NCI-H146 treated with DMSO at 0.1 percent for 48 hours (cell line): ENCODE results near the gene TRIM3.
"Not testable (repeated sequence)": the region's sequence is repeated elsewhere in the genome, so short reads cannot be mapped to it uniquely, and the experiment has no call there.

Experiments
- DNase-seq: peaks from one replicate; lab custom pipeline; 2025; ENCODE audit not compliant: unreplicated experiment; lab: John Stamatoyannopoulos, UW

Gene TRIM3

DNA sequence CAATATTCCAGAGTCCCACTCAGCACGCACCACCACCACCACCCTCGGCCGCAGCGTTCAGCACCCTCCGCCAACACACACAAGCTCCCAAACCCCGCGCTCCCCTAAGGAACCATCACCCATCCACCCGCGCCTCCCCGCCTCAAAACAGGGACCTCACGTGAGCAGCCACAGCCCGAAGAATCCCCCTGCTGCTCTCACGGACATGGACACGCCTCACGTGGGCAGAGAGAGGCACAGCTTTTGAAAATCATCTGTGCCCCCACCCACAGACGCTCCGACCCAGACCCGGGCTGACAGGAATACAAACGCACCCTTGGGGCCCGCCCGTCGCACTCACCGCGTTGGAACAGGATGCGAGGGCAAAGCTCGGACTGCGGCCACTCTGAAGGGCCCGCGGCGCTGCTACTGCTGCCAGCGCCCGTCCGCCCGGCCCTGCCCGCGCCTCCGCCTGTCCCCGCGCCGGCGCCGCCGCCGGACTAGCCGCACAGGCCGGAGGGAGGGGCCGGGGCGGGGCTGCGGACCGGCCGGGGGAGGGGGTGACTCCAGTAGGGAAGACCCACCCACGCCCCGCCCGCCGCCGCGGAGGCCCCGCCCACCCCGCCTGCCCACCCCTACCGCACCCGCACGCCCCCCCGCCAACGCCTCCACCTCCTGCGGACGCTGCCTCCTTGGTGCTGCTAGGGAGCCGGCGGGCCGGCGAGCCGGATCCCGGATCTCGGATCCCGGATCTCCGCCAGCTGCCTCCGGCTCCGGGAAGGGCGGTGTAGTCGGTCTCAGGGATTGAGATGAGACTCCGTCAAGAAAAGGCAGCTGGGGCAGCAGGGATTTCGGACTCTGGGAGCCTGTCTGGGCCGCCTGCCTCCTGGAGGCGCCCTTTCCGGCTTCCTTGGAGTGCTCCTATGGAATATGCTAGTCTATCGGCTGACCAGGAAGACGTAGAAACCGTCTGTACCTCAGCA lies at the start of gene TRIM3:
TSS of gene TRIM3 (minus strand) at position 491 of the 962 bp plus-strand sequence. CDS start 8,246 bp downstream, outside the sequence.
- DNase-seq: peak; percentile 59

DNA sequence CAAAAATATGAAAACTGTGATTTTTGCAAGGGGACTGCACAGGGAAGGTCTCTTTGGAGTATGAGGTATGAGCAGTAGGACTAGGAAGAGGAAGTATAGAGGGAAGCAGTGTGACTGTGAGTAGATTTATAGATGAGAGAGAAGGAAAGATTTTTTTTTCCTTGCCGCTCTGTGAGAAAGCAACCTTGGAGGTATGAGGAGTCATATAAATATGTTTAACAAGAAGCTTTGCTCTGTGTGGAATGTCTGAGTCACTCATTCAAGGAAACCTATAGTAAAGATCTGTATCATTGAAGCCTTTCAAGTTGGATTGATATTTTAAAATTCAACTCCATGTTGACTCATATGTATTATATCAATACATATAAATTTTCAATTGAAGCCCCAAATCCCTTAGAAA lies 49.5 kb upstream of the TRIM3 start:
- DNase-seq: no peak

DNA sequence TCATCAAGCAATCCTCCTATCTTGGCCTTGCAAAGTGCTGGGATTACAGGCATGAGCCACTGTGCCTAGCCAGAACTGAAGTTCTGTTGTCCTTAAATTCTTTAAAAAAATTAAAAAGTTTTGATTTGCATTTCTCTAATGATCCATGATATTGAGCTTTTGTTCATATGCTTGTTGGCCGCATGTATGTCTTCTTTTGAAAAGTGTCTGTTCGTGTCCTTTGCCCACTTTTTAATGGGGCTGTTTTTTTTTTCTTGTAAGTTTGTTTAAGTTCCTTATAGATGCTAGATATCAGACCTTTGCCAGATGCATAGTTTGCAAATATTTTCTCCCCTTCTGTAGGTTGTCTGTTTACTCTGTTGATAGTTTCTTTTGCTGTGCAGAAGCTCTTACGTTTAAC lies 48.2 kb upstream of the TRIM3 start:
- not testable (repeated sequence) for DNase-seq

DNA sequence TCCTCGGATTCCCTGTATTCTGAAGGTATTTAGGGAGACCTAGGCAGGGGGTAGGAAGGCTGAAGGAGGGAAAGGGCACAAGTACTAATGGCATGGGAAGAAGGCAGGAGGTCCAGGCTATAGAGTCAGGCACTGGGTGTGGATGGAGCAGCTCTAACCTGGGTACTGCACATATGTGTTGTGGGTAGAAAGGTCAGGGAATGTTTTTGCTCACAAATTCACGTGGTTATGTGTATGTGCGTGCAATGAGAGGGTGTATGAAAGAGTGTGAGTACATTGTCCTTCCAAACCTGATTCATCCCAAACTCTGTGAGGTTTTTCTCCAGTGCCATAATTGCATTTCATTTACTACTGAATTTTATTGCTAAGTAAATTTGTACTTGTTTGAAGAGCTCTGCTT lies 46.5 kb upstream of the TRIM3 start:
- no peak for DNase-seq

DNA sequence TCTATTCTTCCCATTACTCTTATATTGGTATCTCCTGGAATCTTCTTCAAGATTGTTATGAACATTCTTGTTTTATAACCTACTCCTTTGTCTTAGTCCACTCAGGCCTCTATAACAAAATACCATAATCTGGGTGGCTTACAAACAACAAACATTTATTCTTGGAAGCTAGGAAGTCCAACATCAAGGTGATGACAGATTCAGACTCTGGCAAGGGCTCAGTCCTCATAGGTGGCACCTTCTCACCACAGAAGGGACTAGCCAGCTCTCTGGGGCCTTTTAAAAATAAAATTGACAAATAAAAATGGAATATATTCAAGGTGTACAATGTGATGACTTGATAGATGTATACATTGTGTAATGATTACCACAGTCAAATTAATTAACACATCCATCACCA lies 43.1 kb upstream of the TRIM3 start:
- no peak for DNase-seq

DNA sequence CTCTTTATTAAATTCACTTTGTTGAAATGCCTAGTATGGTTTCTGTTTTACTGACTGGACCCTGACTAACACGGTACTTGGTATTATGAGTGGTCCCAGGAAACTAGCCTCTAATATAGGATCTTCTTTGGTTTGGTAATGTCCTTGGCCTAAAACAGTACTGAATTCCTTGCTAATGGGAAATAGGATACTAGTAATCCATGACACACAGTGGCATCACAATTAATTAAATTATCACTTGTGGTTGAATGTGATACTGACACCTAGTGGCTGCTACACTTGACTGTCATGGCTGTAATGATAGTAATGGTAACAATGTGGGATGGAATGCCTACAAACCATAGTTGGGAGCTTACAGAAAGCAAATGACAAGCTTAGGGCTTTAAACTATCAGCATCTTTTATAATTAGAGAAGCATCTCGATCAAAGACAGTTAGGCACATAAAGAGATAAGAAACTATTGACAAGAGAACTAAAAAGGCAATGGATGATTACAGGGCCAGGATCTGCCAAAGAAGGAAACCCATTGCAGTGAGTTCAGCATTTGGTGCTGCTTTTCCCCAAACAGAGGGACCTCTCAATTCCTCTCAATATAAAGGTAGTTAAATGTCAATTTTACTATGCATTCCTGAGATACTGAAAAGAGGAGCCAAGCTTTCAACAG lies 32.0 kb upstream of the TRIM3 start:
- peak; percentile 69 for DNase-seq

DNA sequence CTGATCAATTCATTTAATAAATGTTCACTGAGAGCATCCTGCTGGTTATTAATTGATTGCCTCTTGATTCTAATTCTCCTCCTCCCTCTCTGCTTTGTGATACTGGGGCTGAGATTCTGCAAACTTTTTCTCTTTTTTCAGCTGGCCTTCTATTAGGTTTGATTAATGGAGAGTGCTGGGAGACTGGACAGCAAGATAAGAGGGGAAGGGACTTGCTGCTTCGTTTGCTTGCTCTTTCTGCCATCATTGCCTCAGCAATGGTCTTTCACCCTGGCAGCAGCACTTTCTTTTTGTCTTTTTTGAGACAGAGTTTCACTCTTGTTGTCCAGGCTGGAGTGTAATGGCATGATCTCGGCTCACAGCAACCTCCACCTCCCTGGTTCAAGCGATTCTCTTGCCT lies 30.4 kb upstream of the TRIM3 start:
- DNase-seq: no peak

DNA sequence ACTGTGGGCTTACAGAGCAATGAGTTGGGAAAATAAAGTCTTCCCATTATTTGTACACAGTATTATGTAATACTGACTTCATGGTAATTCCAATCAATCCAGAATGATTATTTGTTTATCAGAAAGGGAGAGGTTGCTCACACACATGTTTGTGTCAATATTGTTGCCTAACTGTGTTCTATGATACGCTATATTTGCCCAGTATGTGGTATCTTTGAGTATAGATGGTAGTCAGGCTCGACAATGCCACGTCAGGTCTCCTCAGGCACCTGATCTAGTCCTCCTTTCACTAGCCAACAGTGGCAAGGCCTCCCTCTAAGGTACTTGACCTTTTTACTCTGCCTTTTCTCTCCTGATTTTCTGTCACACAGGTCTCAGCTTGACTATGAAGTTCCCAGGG lies 28.6 kb upstream of the TRIM3 start:
- no peak for DNase-seq

DNA sequence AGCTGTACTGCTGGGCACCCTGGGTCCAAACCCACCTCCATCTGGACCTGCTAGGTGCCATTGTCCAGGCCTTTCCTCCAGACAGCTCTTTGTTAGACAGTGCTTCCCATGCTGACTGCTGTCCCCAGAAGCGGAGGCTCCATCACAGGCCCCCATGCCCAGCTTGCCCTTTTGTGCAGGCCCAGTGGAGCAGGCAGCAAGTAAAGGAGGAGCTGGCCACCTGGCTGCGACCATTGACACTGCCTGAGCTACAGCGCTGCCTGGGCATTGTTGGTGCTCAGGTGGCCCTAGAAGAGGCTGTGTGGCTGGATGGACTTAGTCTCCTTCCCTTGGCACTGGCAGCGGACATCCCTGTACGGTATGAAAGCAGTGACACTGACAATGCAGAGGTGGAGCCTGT lies 24.8 kb upstream of the TRIM3 start:
- DNase-seq: no peak

DNA sequence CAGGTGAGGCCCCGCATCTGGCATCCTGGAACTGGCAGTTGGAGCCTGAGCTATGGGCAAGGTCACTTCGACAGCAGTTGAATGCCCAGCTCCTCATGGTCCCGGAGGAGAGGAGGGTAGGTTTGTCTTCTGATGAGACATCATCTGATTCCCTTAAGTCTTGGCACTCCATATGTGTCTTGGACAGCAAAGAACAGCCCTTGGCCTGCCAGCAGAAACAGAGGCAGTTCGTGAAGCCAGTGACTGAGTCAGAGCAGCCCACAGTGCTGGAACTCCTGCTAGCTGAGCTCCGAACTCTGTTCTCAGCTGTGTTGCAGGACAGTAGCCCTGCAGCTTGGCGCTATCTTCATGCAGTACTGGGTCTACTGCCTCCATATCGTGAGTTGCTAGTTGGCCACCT lies 24.4 kb upstream of the TRIM3 start:
- no peak for DNase-seq

DNA sequence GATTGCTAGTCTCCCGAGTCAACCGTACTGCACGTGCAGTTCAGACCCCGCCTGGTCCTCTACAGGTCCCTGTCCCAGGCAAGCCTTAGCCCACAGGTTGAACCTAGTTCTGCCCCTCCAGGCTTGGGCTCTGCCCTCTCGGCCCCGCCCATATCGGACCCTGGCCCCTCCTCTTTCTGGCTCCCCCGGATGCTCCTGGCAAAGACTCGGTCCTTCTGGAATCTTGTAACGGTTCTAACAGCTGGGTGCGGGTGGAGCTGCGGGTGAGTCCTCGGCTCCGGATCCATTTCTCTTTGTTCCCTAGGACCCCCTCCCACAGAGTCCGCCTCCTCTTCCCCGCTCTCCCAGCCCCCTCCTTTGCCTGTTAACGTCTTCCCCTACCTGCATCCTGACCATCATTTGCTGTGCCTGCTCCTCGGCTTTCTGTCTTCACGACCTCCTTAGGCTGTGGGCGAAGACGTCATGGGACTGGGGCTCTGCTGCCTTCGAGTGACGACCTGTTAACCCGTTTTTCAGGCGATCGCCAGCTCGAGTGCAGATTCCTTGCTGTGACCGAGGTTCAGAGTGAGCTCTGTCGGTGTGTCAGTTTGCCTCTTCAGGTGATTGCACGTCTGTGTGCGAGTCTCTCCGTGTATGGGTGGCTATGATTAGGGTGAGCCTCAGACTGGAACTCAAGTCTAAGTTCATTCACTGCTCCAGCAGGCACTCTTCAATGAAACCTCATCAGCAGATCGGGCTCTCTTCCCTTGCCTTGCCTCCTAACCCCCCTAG lies 23.5 kb upstream of the TRIM3 start, which contains the start of gene DNHD1:
TSS of gene DNHD1 (plus strand) at position 212 of the 771 bp plus-strand sequence. CDS start 936 bp downstream, outside the sequence.
- DNase-seq: no peak

DNA sequence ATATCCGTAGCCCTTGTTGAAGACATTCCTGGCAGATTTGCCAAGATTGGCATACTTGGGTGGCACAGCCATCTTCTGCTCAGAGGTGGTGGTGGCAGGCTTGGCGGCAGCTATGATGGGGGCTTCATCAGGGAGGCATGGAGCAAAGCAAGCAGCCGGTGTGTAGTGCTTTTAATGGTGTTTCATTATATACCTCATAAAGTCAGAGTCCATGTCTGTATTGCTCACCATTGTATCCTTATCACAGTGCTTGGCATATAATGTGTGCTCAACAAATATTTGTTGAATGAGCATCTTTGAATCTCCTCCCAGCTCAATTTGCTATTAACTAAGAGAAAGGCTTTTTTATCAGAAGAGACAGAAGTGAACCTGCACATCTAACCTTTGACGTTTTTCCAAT lies 15.6 kb upstream of the TRIM3 start:
- peak; percentile 75 for DNase-seq

DNA sequence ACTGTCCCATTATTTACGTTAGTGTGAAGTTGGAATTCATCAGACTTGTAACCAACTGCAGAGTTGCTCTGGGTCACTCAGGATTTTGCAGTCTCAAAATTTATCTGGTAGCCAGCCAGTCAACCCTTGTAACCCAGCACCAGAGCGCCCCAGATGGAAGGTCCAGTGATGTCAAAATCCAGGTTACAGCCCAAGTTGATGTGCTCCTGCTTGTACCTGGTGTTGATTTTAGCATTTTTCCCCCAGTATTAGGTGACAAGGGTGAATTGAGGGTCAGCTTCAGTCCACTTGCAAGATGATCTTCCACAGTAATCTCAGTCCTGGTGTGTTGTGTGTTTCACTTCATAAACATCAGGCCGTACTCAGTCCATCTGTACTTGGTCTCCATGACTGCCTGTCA lies 15.1 kb upstream of the TRIM3 start:
- no peak for DNase-seq

DNA sequence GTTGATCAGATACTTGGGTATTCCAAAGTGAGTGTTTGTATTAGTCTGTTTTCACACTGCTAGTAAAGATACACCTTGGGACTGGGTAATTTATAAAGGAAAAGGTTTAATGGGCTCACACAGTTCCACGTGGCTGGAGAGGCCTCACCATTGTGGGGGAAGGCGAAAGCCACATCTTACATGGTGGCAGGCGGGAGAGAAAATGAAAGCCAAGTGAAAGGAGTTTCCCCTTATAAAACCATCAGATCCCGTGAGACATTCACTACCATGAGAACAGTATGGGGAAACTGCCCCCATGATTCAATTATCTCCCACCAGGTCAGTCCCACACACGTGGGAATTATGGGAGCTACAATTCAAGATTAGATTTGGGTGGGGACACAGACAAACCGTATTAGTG lies 14.6 kb upstream of the TRIM3 start:
- no peak for DNase-seq

DNA sequence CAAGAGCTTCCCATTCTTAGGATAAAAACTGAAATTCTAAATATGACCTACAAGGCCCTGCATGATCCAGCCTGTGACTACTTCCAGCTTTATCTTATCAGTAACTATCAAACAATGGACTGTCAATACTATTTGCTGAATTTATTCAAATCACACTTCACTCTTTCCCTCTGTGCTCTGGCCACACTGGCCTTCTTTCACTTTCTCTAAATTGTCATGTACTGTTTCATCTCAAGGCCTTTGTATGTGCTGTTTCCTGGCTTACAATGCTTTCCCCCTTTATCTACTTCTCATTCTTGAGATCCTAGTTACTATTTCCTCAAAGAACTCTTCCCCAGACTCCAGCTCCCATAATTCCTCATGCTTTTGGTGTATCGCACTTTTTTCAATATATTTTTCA lies 13.2 kb upstream of the TRIM3 start:
- DNase-seq: no peak

DNA sequence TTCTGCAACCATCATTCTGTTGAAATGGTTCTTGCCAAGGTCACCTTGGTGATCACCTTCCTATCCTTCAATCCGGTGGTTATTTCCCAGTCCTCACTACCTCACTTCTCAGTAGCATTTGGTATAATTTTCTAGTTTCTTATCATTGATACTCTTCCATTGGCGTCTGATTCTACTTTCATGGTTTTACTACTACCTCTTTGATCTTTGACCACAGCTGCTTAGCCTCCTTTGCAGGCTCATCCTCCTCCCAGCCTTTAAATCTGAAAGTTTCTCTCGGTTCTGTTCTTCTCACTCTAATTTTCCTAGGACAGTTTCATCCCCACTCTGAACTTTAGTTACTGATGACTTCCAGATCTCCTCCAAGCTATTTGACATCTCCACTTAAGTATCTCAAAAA lies 12.5 kb upstream of the TRIM3 start:
- DNase-seq: no peak

DNA sequence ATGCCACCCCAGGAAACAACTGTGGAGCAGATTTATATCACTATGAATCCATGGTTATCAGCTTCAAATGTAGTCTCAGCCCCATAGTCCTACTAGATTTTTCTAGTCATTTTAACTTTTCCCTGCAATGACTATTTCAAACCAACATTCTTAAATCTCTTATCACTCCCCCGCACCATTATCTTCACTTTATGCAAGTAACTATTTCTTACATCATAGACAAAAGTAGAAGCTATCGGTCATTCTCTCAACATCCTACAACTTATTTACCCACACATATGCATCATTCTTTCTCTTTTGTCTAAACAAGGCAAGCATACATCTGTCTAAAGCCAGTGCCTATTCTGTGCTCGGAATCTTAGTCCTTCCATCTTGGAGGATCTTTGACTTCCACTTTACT lies 11.9 kb upstream of the TRIM3 start:
- no peak for DNase-seq

DNA sequence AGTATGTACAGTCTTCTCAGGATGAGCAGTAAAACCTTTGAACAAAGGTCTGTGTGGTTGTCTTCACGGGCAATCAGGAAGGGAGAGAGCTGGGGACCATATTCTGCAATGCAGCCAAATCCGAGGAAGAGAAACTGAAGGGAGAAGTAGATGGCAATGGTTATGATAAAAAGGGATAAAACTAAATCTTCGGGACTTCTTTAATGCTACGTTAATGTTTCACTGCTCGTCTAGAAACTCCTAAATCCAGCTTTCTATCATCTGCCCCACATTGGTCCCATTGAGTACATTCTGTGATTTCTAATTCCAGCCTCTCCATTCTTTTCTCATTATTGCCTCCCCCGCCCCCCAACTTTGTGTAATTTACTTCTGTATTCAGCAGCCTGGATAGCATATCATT lies 9.3 kb upstream of the TRIM3 start:
- no peak for DNase-seq

DNA sequence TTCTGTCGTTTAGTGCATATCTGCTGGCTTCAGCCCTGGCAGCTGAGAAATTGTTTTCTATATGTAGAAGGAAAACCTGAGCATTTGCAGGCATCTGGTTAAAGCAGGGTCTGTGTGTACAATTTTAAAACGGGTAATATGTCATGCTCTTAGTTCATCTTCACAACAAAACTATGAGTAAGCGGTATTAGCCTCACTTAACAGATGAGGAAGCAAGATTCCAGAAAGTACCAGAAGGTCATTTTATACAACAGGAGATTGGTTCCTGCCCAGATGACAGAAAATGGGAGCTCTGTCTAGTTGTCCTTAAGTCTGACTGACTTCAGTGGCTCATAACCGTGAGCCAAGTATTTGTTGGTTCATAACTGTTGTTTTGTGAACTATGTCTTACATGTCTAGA lies 8.7 kb upstream of the TRIM3 start:
- DNase-seq: no peak

DNA sequence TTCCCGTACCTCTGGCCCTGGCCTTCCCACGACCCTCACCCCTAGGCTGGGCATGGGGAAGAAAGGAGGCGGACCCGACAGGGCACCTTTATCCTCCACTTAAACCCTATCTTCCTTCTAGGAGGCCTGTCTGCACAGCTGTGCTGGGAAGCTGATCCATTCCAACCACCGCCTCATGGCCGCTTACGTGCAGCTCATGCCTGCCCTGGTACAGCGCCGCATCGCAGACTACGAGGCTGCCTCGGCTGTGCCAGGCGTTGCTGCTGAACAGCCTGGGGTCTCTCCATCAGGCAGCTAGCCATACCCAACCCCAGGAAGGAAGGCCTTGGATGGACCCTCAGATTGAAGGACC lies 8.2 kb upstream of the TRIM3 start:
- DNase-seq: no peak
